HFFc6 (cell line): Measurements from ENCODE around the gene PDAP1. TPM values are rescaled to one million over a fixed set of nuclear protein-coding genes. Genes with fewer than 3 reads are reported as not detected.
"Not testable (repeated sequence)": the region's sequence is repeated elsewhere in the genome, so short reads cannot be mapped to it uniquely, and the experiment has no call there.

Source experiments
- DNase-seq: peaks from one replicate; pipeline ENCODE4 v3.0.0-alpha.2; 2018
- H3K27ac Mint-ChIP-seq: 2 replicates; pipeline ENCODE4 v1.8.0; 2020; ENCODE audit warnings: mild to moderate bottlenecking, mixed read lengths
- H3K27me3 Mint-ChIP-seq: 2 replicates; pipeline ENCODE4 v1.8.0; 2021; ENCODE audit warnings: mild to moderate bottlenecking, moderate library complexity, mixed read lengths; ENCODE audit not compliant: insufficient read depth
- H3K36me3 Mint-ChIP-seq: 2 replicates; pipeline ENCODE4 v1.8.0; 2021; ENCODE audit warnings: low read depth, mixed read lengths
- H3K4me1 Mint-ChIP-seq: 2 replicates; pipeline ENCODE4 v1.8.0; 2020; ENCODE audit warnings: low read depth, mixed read lengths
- H3K4me3 Mint-ChIP-seq: 2 replicates; pipeline ENCODE4 v1.8.0; 2020; ENCODE audit warnings: mild to moderate bottlenecking, moderate library complexity, mixed read lengths
- H3K9me3 Mint-ChIP-seq: 2 replicates; pipeline ENCODE4 v1.8.0; 2020; ENCODE audit warnings: mild to moderate bottlenecking, mixed read lengths
- total RNA-seq, 6 experiments: library from RNA; stranded (reverse); fragmentation: NEBNext Ultra II Directional; extraction: Animal tissue kit (Norgen Biotek cat#: 25700); gene quantifications; 2 replicates in 1 of 6; 3 replicates in 5 of 6; pipeline ENCODE4 v1.2.3, GENCODE V29; 2021
- TF ChIP-seq, protein P1 (sequence below): fragments of 200-600 bp; sonication (generic); IDR thresholded peaks from 2 replicates; pipeline ENCODE4 v1.5.0; 2021; ENCODE audit warnings: antibody characterized with exemption, mild to moderate bottlenecking

Gene PDAP1
- total RNA-seq, 6 experiments from 2014 or later: 148 to 213 (median 180) TPM

DNA sequence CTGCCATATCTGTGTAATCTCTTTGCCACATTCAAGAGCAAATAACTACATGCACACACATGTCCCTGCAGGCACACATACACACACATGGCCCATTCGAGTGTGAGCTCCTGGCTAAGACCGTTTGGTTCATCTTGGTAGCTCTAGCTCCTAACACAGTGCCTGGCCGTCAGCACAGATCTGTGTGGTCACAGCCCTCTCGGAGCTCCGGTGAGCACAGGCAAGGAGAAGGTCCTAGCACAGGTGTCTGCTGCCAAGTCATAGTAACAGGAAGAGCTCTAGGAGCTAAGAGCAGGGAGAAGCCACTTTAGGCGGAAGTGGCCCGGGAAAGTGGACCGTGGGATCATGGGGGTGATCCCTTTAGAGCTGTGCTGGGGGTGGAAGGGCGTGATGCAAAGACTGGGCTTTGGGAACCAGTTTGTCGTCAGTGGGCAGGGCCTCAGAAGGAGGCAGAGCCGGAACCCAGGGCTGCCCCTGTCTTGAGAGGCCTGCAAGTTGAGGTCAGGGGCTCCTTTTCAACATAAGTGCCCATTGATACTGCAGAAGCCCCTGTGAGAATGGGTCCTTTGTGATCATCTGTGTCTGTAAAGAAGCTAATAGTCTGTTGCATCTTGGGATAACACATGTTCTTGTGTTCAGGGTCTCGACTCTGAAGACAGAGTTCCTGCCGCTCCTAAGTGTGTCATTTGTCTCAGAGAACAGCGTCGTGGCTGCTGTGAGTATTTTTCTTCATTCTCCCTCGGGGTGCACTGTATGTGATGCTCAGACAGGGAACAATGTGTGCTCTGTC is 50.5 kb downstream of the PDAP1 start:
- no peaks in the 10 kb centered on the region for H3K9me3 Mint-ChIP-seq
- TF ChIP-seq, protein P1, sequence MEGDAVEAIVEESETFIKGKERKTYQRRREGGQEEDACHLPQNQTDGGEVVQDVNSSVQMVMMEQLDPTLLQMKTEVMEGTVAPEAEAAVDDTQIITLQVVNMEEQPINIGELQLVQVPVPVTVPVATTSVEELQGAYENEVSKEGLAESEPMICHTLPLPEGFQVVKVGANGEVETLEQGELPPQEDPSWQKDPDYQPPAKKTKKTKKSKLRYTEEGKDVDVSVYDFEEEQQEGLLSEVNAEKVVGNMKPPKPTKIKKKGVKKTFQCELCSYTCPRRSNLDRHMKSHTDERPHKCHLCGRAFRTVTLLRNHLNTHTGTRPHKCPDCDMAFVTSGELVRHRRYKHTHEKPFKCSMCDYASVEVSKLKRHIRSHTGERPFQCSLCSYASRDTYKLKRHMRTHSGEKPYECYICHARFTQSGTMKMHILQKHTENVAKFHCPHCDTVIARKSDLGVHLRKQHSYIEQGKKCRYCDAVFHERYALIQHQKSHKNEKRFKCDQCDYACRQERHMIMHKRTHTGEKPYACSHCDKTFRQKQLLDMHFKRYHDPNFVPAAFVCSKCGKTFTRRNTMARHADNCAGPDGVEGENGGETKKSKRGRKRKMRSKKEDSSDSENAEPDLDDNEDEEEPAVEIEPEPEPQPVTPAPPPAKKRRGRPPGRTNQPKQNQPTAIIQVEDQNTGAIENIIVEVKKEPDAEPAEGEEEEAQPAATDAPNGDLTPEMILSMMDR: no peak
- H3K4me1 Mint-ChIP-seq: peaks cover 19% of the 10 kb centered on the region
- peak overlapping the region; percentile 36 for H3K27ac Mint-ChIP-seq
- peaks cover 16% of the 10 kb centered on the region for H3K36me3 Mint-ChIP-seq
- H3K27me3 Mint-ChIP-seq: peaks cover 2% of the 10 kb centered on the region; the same call in 1 of the 2 replicates
- H3K4me3 Mint-ChIP-seq: no peak overlapping the region
- DNase-seq: no peak

DNA sequence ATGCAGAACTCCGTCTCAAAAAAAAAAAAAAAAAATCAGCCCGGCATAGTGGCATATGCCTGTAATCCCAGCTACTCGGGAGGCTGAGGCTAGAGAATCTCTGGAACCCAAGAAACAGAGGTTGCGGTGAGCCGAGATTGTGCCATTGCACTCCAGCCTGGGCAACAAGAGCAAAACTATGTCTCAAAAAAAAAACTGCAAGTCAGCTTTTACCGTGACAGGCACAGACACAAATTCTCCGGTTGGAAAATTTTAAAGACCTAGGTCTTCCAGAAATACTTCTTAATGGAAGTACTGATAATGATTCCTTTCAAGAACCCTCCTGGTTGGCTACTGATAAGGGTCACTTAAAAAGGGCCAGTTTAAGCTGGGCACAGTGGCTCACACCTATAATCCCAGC is 53.3 kb downstream of the PDAP1 start:
- H3K27ac Mint-ChIP-seq: no peak overlapping the region
- H3K27me3 Mint-ChIP-seq: no peaks in the 10 kb centered on the region; the same call in 1 of the 2 replicates
- H3K4me1 Mint-ChIP-seq: no peaks in the 10 kb centered on the region

GRCh38 chr7:99352247-99352646 is 56.1 kb downstream of the PDAP1 start:
- DNase-seq: no peak
- Mint-ChIP-seq H3K27ac (no peak overlapping the region), H3K4me3 (no peak overlapping the region), H3K9me3 (no peaks in the 10 kb centered on the region), H3K36me3 (peaks cover 22% of the 10 kb centered on the region), H3K27me3 (no peaks in the 10 kb centered on the region), H3K4me1 (no peaks in the 10 kb centered on the region)
- TF ChIP-seq, protein P1: no peak

More for the DNA sequence above, 53.3 kb downstream of the PDAP1 start:
- no peak for DNase-seq
- Mint-ChIP-seq H3K36me3 (peaks cover 23% of the 10 kb centered on the region), H3K9me3 (no peaks in the 10 kb centered on the region), H3K4me3 (no peak overlapping the region)
- TF ChIP-seq, protein P1: no peak

DNA sequence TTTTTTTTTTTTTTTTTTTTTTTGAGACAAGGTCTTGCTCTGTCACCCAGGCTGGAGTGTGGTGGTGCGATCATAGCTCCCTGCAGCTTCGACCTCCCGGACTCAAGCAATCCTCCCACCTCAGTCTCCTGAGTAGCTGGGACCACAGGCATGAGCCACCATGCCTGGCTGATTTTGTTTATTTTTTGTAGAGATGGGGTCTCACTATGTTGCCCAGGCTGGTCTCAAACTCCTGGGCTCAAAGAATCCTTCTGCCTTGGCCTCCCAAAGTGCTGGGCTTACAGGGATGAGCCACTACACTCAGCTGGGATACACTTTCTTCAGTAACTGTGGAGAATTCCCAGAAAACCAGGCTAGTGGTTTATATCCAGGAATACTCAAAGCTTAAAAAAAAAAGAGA is 57.8 kb downstream of the PDAP1 start:
- not testable (repeated sequence) for H3K27me3 Mint-ChIP-seq, H3K4me1 Mint-ChIP-seq, H3K4me3 Mint-ChIP-seq, DNase-seq, H3K9me3 Mint-ChIP-seq
- peaks cover 18% of the 10 kb centered on the region for H3K36me3 Mint-ChIP-seq
- peak overlapping the region; percentile 7 for H3K27ac Mint-ChIP-seq

Other genes with a start within 250 kb of the PDAP1 start
- gene KPNA7, start 200.5 kb downstream of the PDAP1 start, total RNA-seq: not detected
- under 1 TPM in 1 of 6 experiments, not detected in 5; 0.05 TPM for gene MYH16, start 135.8 kb downstream of the PDAP1 start, total RNA-seq
- 100 to 1,000 TPM; 261 to 285 (median 281) TPM for gene ARPC1A, start 82.7 kb downstream of the PDAP1 start, total RNA-seq
- gene ARPC1B, start 33.9 kb downstream of the PDAP1 start, total RNA-seq: 100 to 1,000 TPM; 233 to 281 (median 249) TPM
- 100 to 1,000 TPM; 134 to 147 (median 146) TPM for gene BUD31, start 372 bp upstream of the PDAP1 start, total RNA-seq
- 1 to 10 TPM; 4.5 to 8.6 (median 6.7) TPM for gene PTCD1, start 30.2 kb upstream of the PDAP1 start, total RNA-seq
- 10 to 100 TPM; 26.7 to 34.0 (median 29.2) TPM for gene CPSF4, start 30.3 kb upstream of the PDAP1 start, total RNA-seq
- gene ATP5MF, start 57.6 kb upstream of the PDAP1 start, total RNA-seq: 100 to 1,000 TPM; 388 to 466 (median 440) TPM
- 1 to 10 TPM; 5.2 to 6.4 (median 5.6) TPM for gene ZNF789, start 64.3 kb upstream of the PDAP1 start, total RNA-seq
- 10 to 100 TPM; 12.7 to 15.1 (median 14.4) TPM for gene ZNF394, start 91.7 kb upstream of the PDAP1 start, total RNA-seq
- 10 to 100 TPM in 5 of 6 experiments, 1 to 10 TPM in 1; 10.0 to 12.8 (median 11.3) TPM for gene ZKSCAN5, start 96.1 kb upstream of the PDAP1 start, total RNA-seq
- 1 to 10 TPM; 3.6 to 5.5 (median 5.3) TPM for gene FAM200A, start 143.5 kb upstream of the PDAP1 start, total RNA-seq
- gene ZNF655, start 150.0 kb upstream of the PDAP1 start, total RNA-seq: 10 to 100 TPM; 38.6 to 50.0 (median 43.5) TPM
- 1 to 10 TPM in 1 of 6 experiments, under 1 TPM in 5; 0.24 to 1.4 (median 0.52) TPM for gene TMEM225B, start 189.7 kb upstream of the PDAP1 start, total RNA-seq
- 10 to 100 TPM in 3 of 6 experiments, 1 to 10 TPM in 3; 9.3 to 12.6 (median 9.9) TPM for gene ZSCAN25, start 208.3 kb upstream of the PDAP1 start, total RNA-seq